ENCODE measurements around the gene NMNAT3. TPM values are rescaled to one million over a fixed set of nuclear protein-coding genes. Genes with fewer than 3 reads are reported as not detected.
A peak's percentile ranks its signal among the peaks of the same experiment; 100 is the strongest.
"Not testable (repeated sequence)": the region's sequence is repeated elsewhere in the genome, so short reads cannot be mapped to it uniquely, and the experiment has no call there.

Gene NMNAT3
- total RNA-seq, 1 donor = 1.8 TPM

- TF ChIP-seq, protein P1, sequence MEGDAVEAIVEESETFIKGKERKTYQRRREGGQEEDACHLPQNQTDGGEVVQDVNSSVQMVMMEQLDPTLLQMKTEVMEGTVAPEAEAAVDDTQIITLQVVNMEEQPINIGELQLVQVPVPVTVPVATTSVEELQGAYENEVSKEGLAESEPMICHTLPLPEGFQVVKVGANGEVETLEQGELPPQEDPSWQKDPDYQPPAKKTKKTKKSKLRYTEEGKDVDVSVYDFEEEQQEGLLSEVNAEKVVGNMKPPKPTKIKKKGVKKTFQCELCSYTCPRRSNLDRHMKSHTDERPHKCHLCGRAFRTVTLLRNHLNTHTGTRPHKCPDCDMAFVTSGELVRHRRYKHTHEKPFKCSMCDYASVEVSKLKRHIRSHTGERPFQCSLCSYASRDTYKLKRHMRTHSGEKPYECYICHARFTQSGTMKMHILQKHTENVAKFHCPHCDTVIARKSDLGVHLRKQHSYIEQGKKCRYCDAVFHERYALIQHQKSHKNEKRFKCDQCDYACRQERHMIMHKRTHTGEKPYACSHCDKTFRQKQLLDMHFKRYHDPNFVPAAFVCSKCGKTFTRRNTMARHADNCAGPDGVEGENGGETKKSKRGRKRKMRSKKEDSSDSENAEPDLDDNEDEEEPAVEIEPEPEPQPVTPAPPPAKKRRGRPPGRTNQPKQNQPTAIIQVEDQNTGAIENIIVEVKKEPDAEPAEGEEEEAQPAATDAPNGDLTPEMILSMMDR (IDR thresholded peaks at IDR 0.05; ENCODE audit: insufficient read depth, low read length) = no peak
- peak; percentile 4 for DNase-seq (ENCODE audit: low read depth)
- H3K4me3 ChIP-seq (ENCODE audit: low read depth, low read length) = no peak overlapping the region
Observed at GRCh38 chr3:139585820-139586219, 92.0 kb downstream of the NMNAT3 start.

DNA sequence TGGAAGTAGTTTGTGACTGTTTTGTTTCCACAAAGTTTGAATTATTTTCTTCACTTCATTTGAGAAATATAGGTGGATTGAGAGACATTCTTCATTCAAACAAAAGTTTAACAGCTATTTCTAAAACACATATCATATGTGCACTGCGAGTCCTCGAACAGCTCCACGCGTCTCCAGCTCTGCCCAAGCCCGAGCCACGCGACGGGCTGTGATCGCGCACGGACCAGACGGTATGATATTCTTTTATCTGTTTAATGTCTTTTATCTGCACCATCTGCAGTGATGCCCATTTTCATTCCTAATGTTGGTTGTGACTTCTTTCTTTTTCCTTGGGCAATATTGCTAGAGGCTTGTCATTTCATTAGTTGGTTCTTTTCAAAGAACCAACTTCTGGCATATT lies 94.1 kb downstream of the NMNAT3 start:
- not testable (repeated sequence) for H3K4me3 ChIP-seq (ENCODE audit: low read depth, low read length); DNase-seq (ENCODE audit: low read depth)

- no peak for DNase-seq (ENCODE audit: low read depth)
- H3K4me3 ChIP-seq (ENCODE audit: low read depth, low read length) = no peak overlapping the region
- TF ChIP-seq, protein P1 (IDR thresholded peaks at IDR 0.05; ENCODE audit: insufficient read depth, low read length) = no peak
Observed at GRCh38 chr3:139578783-139579182, 99.0 kb downstream of the NMNAT3 start.

DNA sequence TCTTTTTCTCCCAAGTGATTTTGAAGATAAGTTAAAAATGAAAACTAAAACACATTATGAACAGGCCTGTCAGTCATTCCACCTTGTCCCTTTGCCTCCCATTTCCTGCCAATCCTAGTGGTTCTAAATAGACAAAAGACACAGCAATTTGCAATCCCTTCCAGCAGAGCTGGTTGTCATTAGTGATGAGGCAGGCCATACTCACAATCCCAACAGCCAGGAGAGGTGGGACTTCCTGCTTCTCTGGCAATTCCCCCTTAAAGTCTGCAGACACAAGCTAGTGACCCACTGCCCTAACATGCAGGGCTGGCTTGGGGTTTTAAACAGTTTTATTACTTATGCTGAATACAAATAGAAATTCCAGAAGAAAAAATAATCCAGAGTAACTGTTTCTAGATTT lies 99.9 kb downstream of the NMNAT3 start:
- H3K4me3 ChIP-seq (ENCODE audit: low read depth, low read length) = no peak overlapping the region
- DNase-seq (ENCODE audit: low read depth) = no peak
- TF ChIP-seq, protein P1 (IDR thresholded peaks at IDR 0.05; ENCODE audit: insufficient read depth, low read length) = no peak

GRCh38 chr3:139577346-139577745 lies 100.4 kb downstream of the NMNAT3 start:
- TF ChIP-seq, protein P1 (IDR thresholded peaks at IDR 0.05; ENCODE audit: insufficient read depth, low read length) = no peak
- no peak for DNase-seq (ENCODE audit: low read depth)
- H3K4me3 ChIP-seq (ENCODE audit: low read depth, low read length) = no peak overlapping the region

DNA sequence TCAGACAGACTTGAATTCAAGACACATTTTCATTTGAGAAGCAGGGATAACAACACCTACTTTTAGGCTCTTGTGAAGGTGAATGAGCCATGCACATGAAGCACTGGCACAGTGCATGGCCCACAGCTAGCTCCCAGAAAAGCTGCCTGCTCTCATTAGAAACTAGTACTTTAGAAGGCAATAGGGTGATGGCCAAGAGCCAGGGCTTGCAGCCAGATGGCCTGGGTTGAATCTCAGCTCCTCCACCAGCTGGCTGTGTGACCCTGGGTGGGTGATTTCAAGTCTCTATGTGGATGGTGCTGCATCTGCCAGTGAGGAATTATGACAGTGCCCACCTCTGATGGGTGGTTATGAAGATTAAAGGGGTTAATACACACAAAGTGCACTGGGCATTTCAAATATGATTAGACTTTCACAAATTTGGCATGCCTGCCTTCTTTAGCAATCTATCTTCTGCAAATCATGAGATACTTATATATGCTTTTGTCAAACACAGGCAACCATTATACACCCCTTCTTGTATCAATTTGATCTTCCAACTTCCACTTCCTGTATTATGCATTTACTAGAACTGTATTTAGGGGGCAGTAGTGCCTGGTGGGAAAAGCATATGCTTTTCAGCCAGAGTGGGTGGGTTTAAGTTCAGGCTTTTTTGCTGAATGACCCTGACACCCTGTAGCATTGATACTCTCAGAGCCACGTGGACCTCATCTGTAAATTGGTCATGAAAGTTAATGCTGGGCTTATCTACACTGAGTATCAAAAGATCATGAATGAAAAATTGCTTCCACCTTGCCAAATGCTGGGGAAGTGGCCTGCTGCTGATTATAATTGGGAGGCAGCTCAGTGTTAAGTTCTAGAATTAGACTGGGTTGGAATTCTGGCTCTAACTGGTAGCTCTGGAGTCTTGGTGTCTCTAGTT lies 103.5 kb downstream of the NMNAT3 start:
- TF ChIP-seq, protein P1 (IDR thresholded peaks at IDR 0.05; ENCODE audit: insufficient read depth, low read length) = no peak
- DNase-seq (ENCODE audit: low read depth) = peak; percentile 25
- no peak overlapping the region for H3K4me3 ChIP-seq (ENCODE audit: low read depth, low read length)

- TF ChIP-seq, protein P1 (IDR thresholded peaks at IDR 0.05; ENCODE audit: insufficient read depth, low read length) = no peak
- no peak overlapping the region for H3K4me3 ChIP-seq (ENCODE audit: low read depth, low read length)
- peak; percentile 29 for DNase-seq (ENCODE audit: low read depth)
Observed at GRCh38 chr3:139572847-139573672, 104.7 kb downstream of the NMNAT3 start.

Data from fibroblast of the aortic adventitia (primary cell).